HG03097 (cell line): ENCODE measurements around the gene HBEGF.
"Not testable (repeated sequence)": the region's sequence is repeated elsewhere in the genome, so short reads cannot be mapped to it uniquely, and the experiment has no call there.

Source experiments
- ATAC-seq: cut with Tn5 transposase; IDR thresholded peaks from one replicate; pipeline ENCODE4 v1.9.1; 2021; ENCODE audit not compliant: unreplicated experiment, low FRiP score

HBEGF gene

GRCh38 chr5:140361901-140362300 is 15.5 kb upstream of the HBEGF start:
- no peak for ATAC-seq

GRCh38 chr5:140360681-140361479 is 14.5 kb upstream of the HBEGF start:
- no peak for ATAC-seq

GRCh38 chr5:140360101-140360500 is 13.7 kb upstream of the HBEGF start, which contains the start of gene SLC4A9:
Gene SLC4A9 (plus strand): TSS chr5:140360194. CDS start chr5:140360237, 43 bp downstream.
- no peak for ATAC-seq

- ATAC-seq: no peak
Observed at GRCh38 chr5:140358738-140359310, 12.4 kb upstream of the HBEGF start.

GRCh38 chr5:140357726-140358093 is 11.3 kb upstream of the HBEGF start:
- peak; percentile 90 for ATAC-seq

- ATAC-seq: no peak
Observed at GRCh38 chr5:140356853-140357725, 10.7 kb upstream of the HBEGF start.

- ATAC-seq: no peak
Observed at GRCh38 chr5:140355546-140355945, 9.1 kb upstream of the HBEGF start.

- no peak for ATAC-seq
Observed at GRCh38 chr5:140351609-140352334, 5.4 kb upstream of the HBEGF start.

GRCh38 chr5:140349244-140349643 is 2.8 kb upstream of the HBEGF start:
- no peak for ATAC-seq

- ATAC-seq: no peak
Observed at GRCh38 chr5:140348104-140348503, 1.7 kb upstream of the HBEGF start.

GRCh38 chr5:140347360-140347759 is 957 bp upstream of the HBEGF start:
- ATAC-seq: no peak

GRCh38 chr5:140345919-140346347 is 470 bp downstream of the HBEGF start:
- ATAC-seq: peak; percentile 28

GRCh38 chr5:140344683-140345423 is 1.6 kb downstream of the HBEGF start:
- ATAC-seq: no peak

GRCh38 chr5:140343849-140344248 is 2.6 kb downstream of the HBEGF start:
- not testable (repeated sequence) for ATAC-seq

GRCh38 chr5:140342896-140343295 is 3.5 kb downstream of the HBEGF start:
- ATAC-seq: no peak

- no peak for ATAC-seq
Observed at GRCh38 chr5:140342287-140342686, 4.1 kb downstream of the HBEGF start.

- no peak for ATAC-seq
Observed at GRCh38 chr5:140341591-140341990, 4.8 kb downstream of the HBEGF start.

- ATAC-seq: no peak
Observed at GRCh38 chr5:140340605-140341121, 5.7 kb downstream of the HBEGF start.

- ATAC-seq: no peak
Observed at GRCh38 chr5:140339636-140340035, 6.8 kb downstream of the HBEGF start.

GRCh38 chr5:140338908-140339307 is 7.5 kb downstream of the HBEGF start:
- ATAC-seq: no peak
